Measurements from ENCODE around the gene RASIP1. TPM values are rescaled to one million over a fixed set of nuclear protein-coding genes. Genes with fewer than 3 reads are reported as not detected.
"Not testable (repeated sequence)": the region's sequence is repeated elsewhere in the genome, so short reads cannot be mapped to it uniquely, and the experiment has no call there.

The RASIP1 gene
- total RNA-seq, 1 donor: 2.6 TPM

- TF ChIP-seq, protein P1, sequence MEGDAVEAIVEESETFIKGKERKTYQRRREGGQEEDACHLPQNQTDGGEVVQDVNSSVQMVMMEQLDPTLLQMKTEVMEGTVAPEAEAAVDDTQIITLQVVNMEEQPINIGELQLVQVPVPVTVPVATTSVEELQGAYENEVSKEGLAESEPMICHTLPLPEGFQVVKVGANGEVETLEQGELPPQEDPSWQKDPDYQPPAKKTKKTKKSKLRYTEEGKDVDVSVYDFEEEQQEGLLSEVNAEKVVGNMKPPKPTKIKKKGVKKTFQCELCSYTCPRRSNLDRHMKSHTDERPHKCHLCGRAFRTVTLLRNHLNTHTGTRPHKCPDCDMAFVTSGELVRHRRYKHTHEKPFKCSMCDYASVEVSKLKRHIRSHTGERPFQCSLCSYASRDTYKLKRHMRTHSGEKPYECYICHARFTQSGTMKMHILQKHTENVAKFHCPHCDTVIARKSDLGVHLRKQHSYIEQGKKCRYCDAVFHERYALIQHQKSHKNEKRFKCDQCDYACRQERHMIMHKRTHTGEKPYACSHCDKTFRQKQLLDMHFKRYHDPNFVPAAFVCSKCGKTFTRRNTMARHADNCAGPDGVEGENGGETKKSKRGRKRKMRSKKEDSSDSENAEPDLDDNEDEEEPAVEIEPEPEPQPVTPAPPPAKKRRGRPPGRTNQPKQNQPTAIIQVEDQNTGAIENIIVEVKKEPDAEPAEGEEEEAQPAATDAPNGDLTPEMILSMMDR (IDR thresholded peaks at IDR 0.05; ENCODE audit: insufficient read depth, low read depth, low read length): no peak
- no peak for DNase-seq (ENCODE audit: low read depth)
- no peak overlapping the region for H3K4me3 ChIP-seq (ENCODE audit: low read depth, low read length)
Observed at GRCh38 chr19:48686088-48686487, 54.3 kb downstream of the RASIP1 start.

DNA sequence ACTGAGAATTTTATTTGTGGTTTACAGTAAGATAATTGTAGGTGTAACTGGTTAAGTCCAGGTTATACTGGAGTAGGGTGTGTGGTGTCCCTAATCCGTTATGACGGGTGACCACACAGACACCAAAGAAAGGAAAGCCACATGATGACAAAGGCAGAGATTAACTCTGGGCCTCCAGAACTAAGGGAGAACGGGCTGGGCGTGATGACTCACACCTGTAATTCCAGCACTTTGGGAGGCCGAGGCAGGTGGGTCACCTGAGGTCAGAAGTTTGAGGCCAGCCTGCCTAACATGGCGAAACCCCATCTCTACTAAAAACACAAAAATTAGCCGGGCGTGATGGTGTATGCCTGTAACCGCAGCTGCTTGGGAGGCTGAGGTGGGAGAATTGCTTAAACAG lies 54.8 kb downstream of the RASIP1 start:
- DNase-seq (ENCODE audit: low read depth): no peak
- H3K4me3 ChIP-seq (ENCODE audit: low read depth, low read length): no peak overlapping the region
- TF ChIP-seq, protein P1 (IDR thresholded peaks at IDR 0.05; ENCODE audit: insufficient read depth, low read depth, low read length): no peak

DNA sequence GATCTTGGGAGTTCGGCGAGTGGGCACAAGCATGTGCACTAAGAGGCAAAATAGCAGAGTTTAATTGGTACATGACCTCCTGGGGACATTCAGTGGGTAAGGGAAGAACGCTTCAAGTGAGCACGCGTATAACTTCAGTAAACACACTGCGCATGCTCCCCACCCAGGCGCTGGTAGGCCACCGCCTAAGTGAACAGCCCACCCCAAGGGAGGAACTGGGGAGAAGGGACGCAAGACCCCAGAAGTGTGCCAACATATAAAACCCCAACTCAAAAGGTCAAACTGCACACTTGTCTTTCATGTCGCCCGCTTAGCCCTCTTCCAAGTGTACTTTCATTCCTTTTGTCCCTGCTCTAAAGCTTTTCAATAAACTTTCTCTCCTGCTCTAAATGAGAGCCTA lies 57.1 kb downstream of the RASIP1 start:
- H3K4me3 ChIP-seq (ENCODE audit: low read depth, low read length): peak overlapping the region; percentile 32
- TF ChIP-seq, protein P1 (IDR thresholded peaks at IDR 0.05; ENCODE audit: insufficient read depth, low read depth, low read length): no peak
- DNase-seq (ENCODE audit: low read depth): peak; percentile 67

DNA sequence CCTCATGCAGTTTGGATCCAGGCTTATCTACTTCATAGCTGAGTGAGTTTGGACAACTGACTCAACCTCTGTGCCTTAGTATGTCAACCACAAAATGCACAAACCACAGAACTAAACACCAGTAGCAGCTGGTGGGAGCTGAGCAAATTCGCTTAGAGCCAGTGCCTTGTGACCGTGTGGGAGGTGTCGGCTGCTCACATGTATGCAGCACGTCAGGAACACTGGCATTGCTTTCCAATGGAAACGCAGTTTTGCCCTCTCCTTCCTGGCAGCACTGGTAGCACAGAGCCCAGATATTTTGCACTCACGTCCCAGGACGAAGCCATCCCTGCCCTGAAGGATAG lies 59.3 kb downstream of the RASIP1 start:
- peak; percentile 95 for DNase-seq (ENCODE audit: low read depth)
- no peak overlapping the region for H3K4me3 ChIP-seq (ENCODE audit: low read depth, low read length)
- TF ChIP-seq, protein P1 (IDR thresholded peaks at IDR 0.05; ENCODE audit: insufficient read depth, low read depth, low read length): no peak

DNA sequence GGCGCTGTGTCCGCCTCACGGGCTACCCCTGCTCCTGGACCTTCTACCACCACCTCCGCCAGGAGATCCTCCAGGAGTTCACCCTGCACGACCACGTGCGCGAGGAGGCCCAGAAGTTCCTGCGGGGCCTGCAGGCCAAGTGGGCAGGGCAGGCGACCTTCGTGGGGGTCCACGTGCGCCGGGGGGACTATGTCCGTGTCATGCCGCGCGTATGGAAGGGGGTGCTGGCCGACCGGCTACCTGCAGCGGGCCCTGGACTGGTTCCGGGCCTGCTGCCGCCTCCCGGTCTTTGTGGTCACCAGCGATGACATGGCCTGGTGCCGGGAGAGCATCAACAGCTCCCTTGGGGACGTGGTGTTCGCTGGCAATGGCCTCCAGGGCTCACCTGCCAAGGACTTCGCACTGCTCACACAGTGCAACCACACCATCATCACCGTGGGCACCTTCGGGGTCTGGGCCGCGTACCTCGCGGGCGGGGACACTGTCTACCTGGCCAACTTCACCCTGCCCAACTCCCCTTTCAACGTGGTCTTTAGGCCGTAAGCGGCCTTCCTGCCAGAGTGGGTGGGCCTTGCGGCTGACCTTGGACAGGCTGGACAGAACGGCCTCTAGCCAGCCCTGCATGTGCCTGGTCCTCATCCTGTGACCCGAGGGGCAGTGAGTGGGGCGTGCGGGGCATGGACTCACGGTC lies 59.8 kb downstream of the RASIP1 start:
- TF ChIP-seq, protein P1 (IDR thresholded peaks at IDR 0.05; ENCODE audit: insufficient read depth, low read depth, low read length): no peak
- no peak overlapping the region for H3K4me3 ChIP-seq (ENCODE audit: low read depth, low read length)
- no peak for DNase-seq (ENCODE audit: low read depth)

DNA sequence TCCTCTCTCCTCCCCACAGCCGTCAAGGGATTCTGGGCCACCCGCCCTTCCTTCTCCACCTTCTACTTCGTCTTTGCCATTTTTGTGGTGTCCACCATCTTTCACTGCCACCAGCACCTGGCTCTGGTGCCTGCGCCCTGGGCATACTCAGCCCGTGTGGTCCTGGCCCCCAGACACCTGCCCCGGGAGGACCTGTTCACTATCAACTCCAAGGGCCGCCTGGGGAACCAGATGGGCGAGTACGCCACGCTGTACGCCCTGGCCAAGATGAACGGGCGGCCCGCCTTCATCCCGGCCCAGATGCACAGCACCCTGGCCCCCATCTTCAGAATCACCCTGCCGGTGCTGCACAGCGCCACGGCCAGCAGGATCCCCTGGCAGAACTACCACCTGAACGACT lies 60.4 kb downstream of the RASIP1 start:
- DNase-seq (ENCODE audit: low read depth); H3K4me3 ChIP-seq (ENCODE audit: low read depth, low read length): not testable (repeated sequence)

DNA sequence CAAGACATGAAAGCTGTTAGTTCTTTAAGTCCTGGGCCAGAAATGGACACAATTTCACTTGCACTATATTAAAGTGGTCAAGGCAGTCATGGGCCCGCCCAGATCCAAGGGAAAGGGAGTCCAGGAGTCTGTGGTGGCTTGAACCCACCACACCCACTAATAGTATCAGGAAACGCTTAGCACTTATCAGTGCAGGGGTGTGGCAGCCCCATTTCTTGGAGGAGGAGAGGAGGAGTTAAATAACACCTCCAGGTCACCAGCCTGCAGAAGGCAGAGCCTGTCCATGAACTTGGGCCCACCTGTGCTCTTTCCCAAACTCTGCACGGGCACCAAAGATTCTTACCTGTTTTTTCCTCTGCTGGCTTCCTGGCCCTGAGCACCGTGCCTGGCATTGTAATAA lies 62.2 kb downstream of the RASIP1 start:
- no peak for DNase-seq (ENCODE audit: low read depth)
- no peak overlapping the region for H3K4me3 ChIP-seq (ENCODE audit: low read depth, low read length)
- TF ChIP-seq, protein P1 (IDR thresholded peaks at IDR 0.05; ENCODE audit: insufficient read depth, low read depth, low read length): no peak
